Measurements from ENCODE around the gene FGD3.
"Not testable (repeated sequence)": the region's sequence is repeated elsewhere in the genome, so short reads cannot be mapped to it uniquely, and the experiment has no call there.

DNA sequence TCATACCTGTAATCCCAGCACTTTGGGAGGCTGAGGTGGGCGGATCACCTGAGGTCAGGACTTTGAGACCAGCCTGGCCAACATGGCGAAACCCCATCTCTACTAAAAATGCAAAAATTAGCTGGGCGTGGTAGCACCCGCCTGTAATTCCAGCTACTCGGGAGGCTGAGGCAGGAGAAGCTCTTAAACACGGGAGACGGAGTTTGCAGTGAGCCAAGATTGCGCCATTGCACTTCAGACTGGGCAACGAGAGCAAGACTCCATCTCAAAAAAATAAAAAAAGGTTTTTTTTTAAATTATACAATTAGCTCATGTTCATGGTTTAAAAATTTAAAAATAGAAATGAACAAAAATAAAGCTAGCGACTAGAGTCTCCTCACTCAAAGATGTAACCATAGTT lies 67.9 kb downstream of the FGD3 start:
- TF ChIP-seq, protein P1, sequence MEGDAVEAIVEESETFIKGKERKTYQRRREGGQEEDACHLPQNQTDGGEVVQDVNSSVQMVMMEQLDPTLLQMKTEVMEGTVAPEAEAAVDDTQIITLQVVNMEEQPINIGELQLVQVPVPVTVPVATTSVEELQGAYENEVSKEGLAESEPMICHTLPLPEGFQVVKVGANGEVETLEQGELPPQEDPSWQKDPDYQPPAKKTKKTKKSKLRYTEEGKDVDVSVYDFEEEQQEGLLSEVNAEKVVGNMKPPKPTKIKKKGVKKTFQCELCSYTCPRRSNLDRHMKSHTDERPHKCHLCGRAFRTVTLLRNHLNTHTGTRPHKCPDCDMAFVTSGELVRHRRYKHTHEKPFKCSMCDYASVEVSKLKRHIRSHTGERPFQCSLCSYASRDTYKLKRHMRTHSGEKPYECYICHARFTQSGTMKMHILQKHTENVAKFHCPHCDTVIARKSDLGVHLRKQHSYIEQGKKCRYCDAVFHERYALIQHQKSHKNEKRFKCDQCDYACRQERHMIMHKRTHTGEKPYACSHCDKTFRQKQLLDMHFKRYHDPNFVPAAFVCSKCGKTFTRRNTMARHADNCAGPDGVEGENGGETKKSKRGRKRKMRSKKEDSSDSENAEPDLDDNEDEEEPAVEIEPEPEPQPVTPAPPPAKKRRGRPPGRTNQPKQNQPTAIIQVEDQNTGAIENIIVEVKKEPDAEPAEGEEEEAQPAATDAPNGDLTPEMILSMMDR (IDR thresholded peaks at IDR 0.05): not testable (repeated sequence)
- TF ChIP-seq POLR2A (IDR thresholded peaks at IDR 0.05): not testable (repeated sequence)

All from right lobe of liver (tissue), 4 donors.